ENCODE data around the gene SNTA1.
"Not testable (repeated sequence)": the region's sequence is repeated elsewhere in the genome, so short reads cannot be mapped to it uniquely, and the experiment has no call there.

Gene SNTA1

DNA sequence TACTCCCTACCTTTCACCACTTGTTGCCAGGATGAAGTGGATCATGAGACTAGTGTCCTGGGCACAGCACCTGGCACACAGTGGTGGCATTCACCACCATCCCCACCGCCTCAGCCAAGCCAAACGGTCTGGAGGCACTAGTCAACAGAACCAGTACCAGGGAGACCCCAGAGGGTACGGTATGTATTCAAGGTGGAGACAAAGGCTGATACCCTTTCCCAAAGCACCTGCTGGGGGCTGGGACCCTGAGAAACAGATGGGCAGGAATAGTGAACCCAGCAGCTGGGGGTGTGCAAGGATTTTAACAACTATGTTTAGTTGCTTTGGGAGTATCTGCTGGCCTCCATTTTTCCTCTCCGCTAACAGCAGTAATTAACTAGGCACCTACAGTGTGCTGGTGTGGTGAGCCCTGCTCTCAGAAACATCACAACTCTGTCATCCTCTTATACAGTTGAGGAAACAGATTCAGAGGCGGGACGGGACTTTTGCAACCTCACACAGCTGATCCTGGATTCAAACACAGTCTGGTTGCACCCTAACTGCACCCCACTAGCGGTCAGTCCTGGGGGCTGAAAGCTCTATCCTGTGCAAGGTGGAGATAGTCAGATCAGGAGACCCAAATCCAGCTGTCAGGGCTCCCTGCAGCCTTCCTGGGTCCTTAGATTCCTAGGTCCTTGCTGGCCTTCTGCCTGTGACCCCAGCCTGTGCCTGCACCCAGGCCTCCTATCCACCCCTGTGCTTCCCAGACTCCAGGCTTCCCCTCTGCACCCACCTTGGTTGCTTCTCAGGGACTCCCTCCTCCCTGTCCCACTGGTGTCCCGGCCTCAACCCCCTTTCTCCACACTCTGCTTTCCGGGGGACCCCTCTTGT, 1.2 kb downstream of the SNTA1 start:
- no peak for DNase-seq (ENCODE audit: extremely low spot score)
- CTCF ChIA-PET, result interaction anchor here (0.8 to 1.7 kb wide), 3 partner anchors 11 to 34 kb away, joined by 3 to 8 read pairs (median 5); no protein-coding TSS in a partner anchor
- no peak for TF ChIP-seq CTCF (IDR thresholded peaks at IDR 0.05; ENCODE audit: control extremely low read depth, extremely low read depth, low read depth, missing control alignments)
- POLR2A ChIA-PET, result no interaction called here

DNA sequence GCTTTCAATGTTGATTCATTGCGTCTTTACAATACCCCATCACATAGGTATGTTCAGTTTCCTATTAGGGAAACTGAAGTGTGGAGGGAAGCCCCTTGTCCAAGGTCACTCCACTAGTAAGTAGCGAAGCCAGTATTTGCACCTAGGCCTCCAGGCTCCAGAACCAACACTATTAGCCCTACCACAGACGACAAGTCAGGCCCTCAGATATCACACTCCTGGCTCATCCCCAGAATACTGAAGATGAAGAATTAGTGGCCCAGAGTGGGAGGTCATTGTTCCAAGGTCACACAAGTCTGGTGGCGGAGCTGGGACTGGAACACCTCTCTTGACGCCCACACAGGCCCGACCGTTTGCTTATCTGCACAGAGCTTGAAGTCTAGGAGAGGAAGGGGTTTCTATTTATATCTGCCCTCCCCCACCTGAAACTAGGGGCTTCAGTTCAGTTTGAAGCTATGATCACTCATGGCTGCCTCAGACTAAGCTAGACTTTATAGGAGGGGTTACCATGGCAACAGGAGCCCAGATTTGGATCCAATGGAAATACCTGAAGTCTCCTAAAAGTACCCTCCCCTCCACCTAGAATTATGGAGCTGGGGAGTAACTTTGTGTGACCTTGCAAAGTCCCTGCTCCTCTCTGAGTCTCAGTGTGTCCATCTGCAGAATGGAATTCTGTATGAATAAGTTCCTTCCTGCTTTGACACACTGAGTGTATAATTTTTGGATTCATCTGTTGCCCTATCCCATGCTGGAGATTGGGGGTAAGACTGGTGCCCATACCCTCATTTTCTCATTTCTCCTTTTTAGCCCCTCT, 2.2 kb downstream of the SNTA1 start:
- no peak for DNase-seq (ENCODE audit: extremely low spot score)
- ChIA-PET CTCF (interaction anchor here (0.8 to 1.0 kb wide), 2 partner anchors 10 to 226 kb away, joined by 3 read pairs; no protein-coding TSS in a partner anchor), POLR2A (no interaction called here)
- no peak for TF ChIP-seq CTCF (IDR thresholded peaks at IDR 0.05; ENCODE audit: control extremely low read depth, extremely low read depth, low read depth, missing control alignments)

DNA sequence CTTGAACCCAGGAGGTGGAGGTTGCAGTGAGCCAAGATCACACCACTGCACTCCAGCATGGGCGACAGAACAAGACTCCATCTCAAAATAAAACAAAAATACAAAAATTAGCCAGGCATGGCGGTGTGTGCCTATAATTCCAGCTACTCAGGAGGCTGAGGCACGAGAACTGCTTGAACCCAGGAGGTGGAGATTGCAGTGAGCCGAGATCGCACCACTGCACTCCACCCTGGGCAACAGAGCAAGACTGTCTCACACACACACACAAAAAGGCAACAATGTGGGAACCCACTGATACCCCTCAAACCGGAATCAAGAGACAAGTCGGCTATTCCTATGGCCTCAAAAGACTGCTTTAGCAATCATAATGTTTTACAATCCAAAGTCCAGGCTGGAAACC, 3.0 kb downstream of the SNTA1 start:
- DNase-seq (ENCODE audit: extremely low spot score); POLR2A ChIA-PET: not testable (repeated sequence)
- CTCF ChIA-PET, result interaction anchor here (1.0 kb wide), 1 partner anchor 227 kb away, joined by 3 read pairs; no protein-coding TSS in a partner anchor

- no peak for DNase-seq (ENCODE audit: extremely low spot score)
- POLR2A ChIA-PET, result no interaction called here
- CTCF ChIA-PET, result interaction anchor here (1.1 kb wide), 1 partner anchor 229 kb away, joined by 3 read pairs; the partner anchor contains the start of gene ACTL10
- TF ChIP-seq CTCF (IDR thresholded peaks at IDR 0.05; ENCODE audit: control extremely low read depth, extremely low read depth, low read depth, missing control alignments), result no peak
Measured at GRCh38 chr20:33438481-33438880, 5.1 kb downstream of the SNTA1 start.

GRCh38 chr20:33437141-33437911, 6.2 kb downstream of the SNTA1 start:
- CTCF ChIA-PET, result no interaction called here
- POLR2A ChIA-PET, result no interaction called here
- no peak for TF ChIP-seq CTCF (IDR thresholded peaks at IDR 0.05; ENCODE audit: control extremely low read depth, extremely low read depth, low read depth, missing control alignments)
- DNase-seq (ENCODE audit: extremely low spot score), result no peak

GRCh38 chr20:33434434-33434833, 9.1 kb downstream of the SNTA1 start:
- ChIA-PET POLR2A (no interaction called here), CTCF (no interaction called here)
- DNase-seq (ENCODE audit: extremely low spot score), result no peak
- no peak for TF ChIP-seq CTCF (IDR thresholded peaks at IDR 0.05; ENCODE audit: control extremely low read depth, extremely low read depth, low read depth, missing control alignments)
